ENCODE data around the gene CCDC167. TPM values are rescaled to one million over a fixed set of nuclear protein-coding genes. Genes with fewer than 3 reads are reported as not detected.
"Not testable (repeated sequence)": the region's sequence is repeated elsewhere in the genome, so short reads cannot be mapped to it uniquely, and the experiment has no call there.

Gene CCDC167
- total RNA-seq, 2 experiments from 2014 or later: 81.4 to 138 TPM

- BruUV-seq (replicated peaks): no TSS peak
- Histone ChIP-seq H2AFZ (ENCODE audit: low read length) (peak overlapping the region; percentile 99), H3K36me3 (ENCODE audit: insufficient read depth, low read length) (no peaks in the 10 kb centered on the region), H3K27ac (ENCODE audit: low read depth, low read length, poor library complexity, severe bottlenecking) (peak overlapping the region; percentile 20), H3K79me2 (ENCODE audit: insufficient read depth, low read depth, low read length) (peaks cover 14% of the 10 kb centered on the region; the same call in 1 of the 2 replicates), H3K4me1 (ENCODE audit: insufficient read depth, low read length, poor library complexity, severe bottlenecking) (peaks cover 51% of the 10 kb centered on the region), H4K20me1 (ENCODE audit: insufficient read depth, low read length) (no peaks in the 10 kb centered on the region), H3K9me2 (ENCODE audit: insufficient read depth, low read length) (no peaks in the 10 kb centered on the region), H3K4me2 (ENCODE audit: low read length) (peak overlapping the region; percentile 58), H3K4me3 (ENCODE audit: low read depth, low read length, poor library complexity, severe bottlenecking) (peak overlapping the region; percentile 9), H3K9me3 (ENCODE audit: low read length) (no peaks in the 10 kb centered on the region)
- CTCF ChIA-PET (ENCODE audit: unreplicated experiment): interaction anchor here (0.6 kb wide), 1 partner anchor 63 kb away, joined by 3 read pairs; no protein-coding TSS in a partner anchor
- intact Hi-C loops (cut with micrococcal nuclease; ENCODE audit: unreplicated experiment): no loop called here
- peak; percentile 33 for DNase-seq (ENCODE audit: low spot score)
- TF ChIP-seq EZH2phosphoT487 (IDR thresholded peaks at IDR 0.05; ENCODE audit: borderline replicate concordance, low read depth, low read length) (no peak), CTCF (conservative IDR thresholded peaks at IDR 0.05; ENCODE audit: low read length) (no peak)
- POLR2A ChIA-PET: interaction anchor here (0.6 to 4.1 kb wide), 6 partner anchors 11 to 280 kb away, joined by 3 to 16 read pairs (median 3); no protein-coding TSS in a partner anchor
These were observed 3.1 kb upstream of the CCDC167 start for GRCh38 chr6:37502703-37503291.

- DNase-seq (ENCODE audit: low spot score): peak; percentile 26
- Histone ChIP-seq H3K9me2 (ENCODE audit: insufficient read depth, low read length) (no peaks in the 10 kb centered on the region), H3K4me2 (ENCODE audit: low read length) (0 out of 2 replicates have a peak overlapping the region, but pooled peaks have one; percentile 58), H3K9me3 (ENCODE audit: low read length) (no peaks in the 10 kb centered on the region), H2AFZ (ENCODE audit: low read length) (peak overlapping the region; percentile 99), H3K4me1 (ENCODE audit: insufficient read depth, low read length, poor library complexity, severe bottlenecking) (peaks cover 55% of the 10 kb centered on the region), H4K20me1 (ENCODE audit: insufficient read depth, low read length) (no peaks in the 10 kb centered on the region), H3K79me2 (ENCODE audit: insufficient read depth, low read depth, low read length) (peaks cover 15% of the 10 kb centered on the region; the same call in 1 of the 2 replicates), H3K27ac (ENCODE audit: low read depth, low read length, poor library complexity, severe bottlenecking) (no peak overlapping the region), H3K36me3 (ENCODE audit: insufficient read depth, low read length) (no peaks in the 10 kb centered on the region), H3K4me3 (ENCODE audit: low read depth, low read length, poor library complexity, severe bottlenecking) (no peak overlapping the region)
- no TSS peak for BruUV-seq (replicated peaks)
- CTCF ChIA-PET (ENCODE audit: unreplicated experiment): no interaction called here
- POLR2A ChIA-PET: interaction anchor here (0.6 to 2.0 kb wide), 5 partner anchors 11 to 264 kb away, joined by 3 to 6 read pairs (median 3); no protein-coding TSS in a partner anchor
- intact Hi-C loops (cut with micrococcal nuclease; ENCODE audit: unreplicated experiment): no loop called here
- TF ChIP-seq CTCF (conservative IDR thresholded peaks at IDR 0.05; ENCODE audit: low read length): no peak
- TF ChIP-seq EZH2phosphoT487 (IDR thresholded peaks at IDR 0.05; ENCODE audit: borderline replicate concordance, low read depth, low read length): no peak
These were observed 2.2 kb upstream of the CCDC167 start for GRCh38 chr6:37501632-37502491.

- H3K4me3 ChIP-seq (ENCODE audit: low read depth, low read length, poor library complexity, severe bottlenecking); H4K20me1 ChIP-seq (ENCODE audit: insufficient read depth, low read length); BruUV-seq (replicated peaks); DNase-seq (ENCODE audit: low spot score); H2AFZ ChIP-seq (ENCODE audit: low read length); intact Hi-C loops (cut with micrococcal nuclease; ENCODE audit: unreplicated experiment); H3K36me3 ChIP-seq (ENCODE audit: insufficient read depth, low read length); H3K27ac ChIP-seq (ENCODE audit: low read depth, low read length, poor library complexity, severe bottlenecking); H3K9me2 ChIP-seq (ENCODE audit: insufficient read depth, low read length); H3K9me3 ChIP-seq (ENCODE audit: low read length); H3K4me2 ChIP-seq (ENCODE audit: low read length): not testable (repeated sequence)
- CTCF ChIA-PET (ENCODE audit: unreplicated experiment): interaction anchor here (1.5 kb wide), 1 partner anchor 16 kb away, joined by 5 read pairs; no protein-coding TSS in a partner anchor
- POLR2A ChIA-PET: interaction anchor here (2.0 kb wide), 1 partner anchor 12 kb away, joined by 6 read pairs; no protein-coding TSS in a partner anchor
- H3K4me1 ChIP-seq (ENCODE audit: insufficient read depth, low read length, poor library complexity, severe bottlenecking): peaks cover 55% of the 10 kb centered on the region
- H3K79me2 ChIP-seq (ENCODE audit: insufficient read depth, low read depth, low read length): peaks cover 15% of the 10 kb centered on the region; the same call in 1 of the 2 replicates
These were observed 1.2 kb upstream of the CCDC167 start for GRCh38 chr6:37500904-37501303.

Data from OCI-LY7 (cell line).